IMR-90 (cell line): ENCODE measurements around the gene NPAS3. TPM values are rescaled to one million over a fixed set of nuclear protein-coding genes. Genes with fewer than 3 reads are reported as not detected.

Experiments used
- ATAC-seq: fragments of 200-7000 bp; cut with Tn5 transposase; 2 replicates; pipeline ENCODE4 v1.9.1; 2020; ENCODE audit warnings: low read depth, mild to moderate bottlenecking, moderate library complexity
- BruUV-seq: library from RNA; stranded (reverse); fragments of 400-500 nt; replicated peaks from 2 replicates; lab custom pipeline; 2021; lab: Mats Ljungman, UMichigan
- CTCF ChIA-PET: fragments of 300-600 bp; formaldehyde crosslinking; extraction: SDS; loops from one replicate; lab custom pipeline; 2021; ENCODE audit warnings: antibody characterized with exemption; lab: Yijun Ruan, JAX
- POLR2A ChIA-PET: fragments of 300-600 bp; sonication (Branson Sonifier 250); formaldehyde crosslinking; loops from one replicate; lab custom pipeline; 2022; ENCODE audit warnings: antibody characterized with exemption; ENCODE audit not compliant: unreplicated experiment; lab: Charles Lee
- DNase-seq: peaks from one replicate; pipeline ENCODE4 v3.0.0; 2013
- H2AFZ ChIP-seq: replicated peaks from 2 replicates; pipeline ENCODE3; 2013; ENCODE audit warnings: low read length, mild to moderate bottlenecking; ENCODE audit not compliant: poor library complexity
- H2AK5ac ChIP-seq: 2 replicates; pipeline ENCODE4 v1.6.1; 2013; ENCODE audit warnings: low read depth, low read length, inconsistent platforms
- H2AK9ac ChIP-seq: replicated peaks from 2 replicates; pipeline ENCODE3; 2013; ENCODE audit warnings: mild to moderate bottlenecking, low read depth, low read length, moderate library complexity; ENCODE audit not compliant: poor library complexity
- H2BK120ac ChIP-seq: 2 replicates; pipeline ENCODE4 v1.6.1; 2013; ENCODE audit warnings: low read depth, low read length, inconsistent platforms
- H2BK15ac ChIP-seq: 3 replicates; pipeline ENCODE4 v1.6.1; 2013; ENCODE audit warnings: low read depth, low read length, inconsistent platforms
- H2BK20ac ChIP-seq: 2 replicates; pipeline ENCODE4 v1.6.1; 2013; ENCODE audit warnings: low read depth, mild to moderate bottlenecking, inconsistent platforms, low read length, moderate library complexity
- H2BK5ac ChIP-seq: 2 replicates; pipeline ENCODE4 v1.6.1; 2013; ENCODE audit warnings: mild to moderate bottlenecking, low read depth, low read length, inconsistent platforms; ENCODE audit not compliant: poor library complexity, severe bottlenecking
- H3K14ac ChIP-seq: replicated peaks from 2 replicates; pipeline ENCODE4 v1.6.1; 2013; ENCODE audit warnings: low read depth, low read length, inconsistent platforms
- H3K18ac ChIP-seq: 2 replicates; pipeline ENCODE4 v1.6.1; 2013; ENCODE audit warnings: low read depth, low read length, control low read depth
- H3K23ac ChIP-seq: 2 replicates; pipeline ENCODE4 v1.6.1; 2013; ENCODE audit warnings: low read depth, low read length, inconsistent platforms
- H3K27ac ChIP-seq: 2 replicates; pipeline ENCODE4 v1.5.1; 2013; ENCODE audit warnings: mild to moderate bottlenecking, control low read depth, low read length; ENCODE audit not compliant: insufficient read depth
- H3K27me3 ChIP-seq: 2 replicates; pipeline ENCODE4 v1.6.1; 2013; ENCODE audit warnings: low read length; ENCODE audit not compliant: control insufficient read depth, insufficient read depth
- H3K36me3 ChIP-seq: 2 replicates; pipeline ENCODE4 v1.6.1; 2013; ENCODE audit warnings: low read length, mixed read lengths; ENCODE audit not compliant: control insufficient read depth, insufficient read depth
- H3K4ac ChIP-seq: 2 replicates; pipeline ENCODE4 v1.6.1; 2013; ENCODE audit warnings: low read depth, low read length, inconsistent platforms
- H3K4me1 ChIP-seq: 2 replicates; pipeline ENCODE4 v1.6.1; 2013; ENCODE audit warnings: low read length, mixed read lengths; ENCODE audit not compliant: control insufficient read depth, insufficient read depth
- H3K4me2 ChIP-seq: 2 replicates; pipeline ENCODE4 v1.6.1; 2013; ENCODE audit warnings: low read depth, mild to moderate bottlenecking, control low read depth, low read length, moderate library complexity
- H3K4me3 ChIP-seq: 2 replicates; pipeline ENCODE4 v1.5.1; 2013; ENCODE audit warnings: low read depth, mild to moderate bottlenecking, control low read depth, low read length, moderate library complexity; ENCODE audit not compliant: insufficient read depth
- H3K56ac ChIP-seq: 2 replicates; pipeline ENCODE4 v1.6.1; 2013; ENCODE audit warnings: low read length, inconsistent platforms; ENCODE audit not compliant: insufficient read depth; ENCODE audit errors: extremely low read depth
- H3K79me1 ChIP-seq, 2 experiments: 2 replicates each; pipeline ENCODE4 v1.6.1; 2013; ENCODE audit warnings: low read length in 2 of 2, inconsistent platforms in 1 of 2, low read depth in 1 of 2
- H3K9ac ChIP-seq: 2 replicates; pipeline ENCODE4 v1.6.1; 2013; ENCODE audit warnings: low read depth, low read length, control low read depth
- H3K9me1 ChIP-seq: 2 replicates; pipeline ENCODE4 v1.6.1; 2013; ENCODE audit warnings: low read length, inconsistent platforms; ENCODE audit not compliant: insufficient read depth
- H3K9me3 ChIP-seq: 2 replicates; pipeline ENCODE4 v1.6.1; 2013; ENCODE audit warnings: low read length; ENCODE audit not compliant: control insufficient read depth, insufficient read depth
- H4K20me1 ChIP-seq: 2 replicates; pipeline ENCODE4 v1.6.1; 2013; ENCODE audit warnings: low read length, inconsistent platforms; ENCODE audit not compliant: insufficient read depth
- H4K5ac ChIP-seq: 2 replicates; pipeline ENCODE4 v1.6.1; 2013; ENCODE audit warnings: mild to moderate bottlenecking, low read depth, low read length, control low read depth
- H4K8ac ChIP-seq, 2 experiments: 2 replicates each; pipeline ENCODE4 v1.6.1; 2013; ENCODE audit warnings: low read depth in 2 of 2, low read length in 2 of 2, control low read depth in 1 of 2, inconsistent platforms in 1 of 2
- H4K91ac ChIP-seq: 2 replicates; pipeline ENCODE4 v1.6.1; 2013; ENCODE audit warnings: low read depth, low read length, inconsistent platforms; ENCODE audit not compliant: insufficient read depth
- BHLHE40 ChIP-seq: fragments of 150-350 bp; IDR thresholded peaks from 2 replicates; pipeline ENCODE4 v1.6.1; 2016; ENCODE audit warnings: mild to moderate bottlenecking, low read depth, low read length
- CHD1 ChIP-seq: IDR thresholded peaks from 2 replicates; pipeline ENCODE4 v1.6.1; 2012; ENCODE audit warnings: low read depth, low read length, improper control_type of control experiment
- FOS ChIP-seq: fragments of 150-350 bp; IDR thresholded peaks from 2 replicates; pipeline ENCODE4 v1.6.1; 2016; ENCODE audit warnings: low read depth, low read length
- MAFK ChIP-seq: IDR thresholded peaks from 2 replicates; pipeline ENCODE4 v1.6.1; 2012; ENCODE audit warnings: low read depth, low read length, improper control_type of control experiment
- MAZ ChIP-seq: IDR thresholded peaks from 2 replicates; pipeline ENCODE4 v1.6.1; 2012; ENCODE audit warnings: low read depth, mild to moderate bottlenecking, low read length, improper control_type of control experiment, moderate library complexity, borderline replicate concordance
- MXI1 ChIP-seq: IDR thresholded peaks from 2 replicates; pipeline ENCODE4 v1.6.1; 2012; ENCODE audit warnings: low read depth, mild to moderate bottlenecking, low read length, moderate library complexity, borderline replicate concordance
- NFE2L2 ChIP-seq: fragments of 150-350 bp; IDR thresholded peaks from 2 replicates; pipeline ENCODE4 v1.6.1; 2016; ENCODE audit warnings: low read depth, mild to moderate bottlenecking, low read length
- POLR2A ChIP-seq: IDR thresholded peaks from 2 replicates; pipeline ENCODE4 v1.6.1; 2012; ENCODE audit warnings: mild to moderate bottlenecking, low read depth, low read length
- RCOR1 ChIP-seq: IDR thresholded peaks from 2 replicates; pipeline ENCODE4 v1.6.1; 2012; ENCODE audit warnings: mild to moderate bottlenecking, low read length, improper control_type of control experiment; ENCODE audit not compliant: insufficient replicate concordance
- RFX5 ChIP-seq: IDR thresholded peaks from 2 replicates; pipeline ENCODE4 v1.8.0; 2012; ENCODE audit warnings: low read depth, mild to moderate bottlenecking, low read length, moderate library complexity
- SMC3 ChIP-seq: fragments of 150-350 bp; IDR thresholded peaks from 2 replicates; pipeline ENCODE4 v1.6.1; 2016; ENCODE audit warnings: low read depth, mild to moderate bottlenecking, antibody characterized with exemption, low read length, moderate library complexity
- WGBS, 2 experiments: methylation state at CpG; one replicate each; pipeline versions ENCODE4 v1.1.5 to v1.1.7; 2013; ENCODE audit warnings: missing lambda C conversion rate in 2 of 2; ENCODE audit not compliant: insufficient read length in 1 of 2; ENCODE audit errors: extremely low coverage in 2 of 2; 5-methylcytosine and 5-hydroxymethylcytosine counted together
- dilution Hi-C: fragments of 300-500 bp; cut with HindIII; formaldehyde crosslinking; loops from one replicate; pipeline ENCODE4 v1.14.3; 2018; ENCODE audit warnings: low sequenced_read_pairs; ENCODE audit not compliant: unreplicated experiment
- in situ Hi-C: fragments of 300-500 bp; cut with MboI; formaldehyde crosslinking; loops from 3 replicates; pipeline ENCODE4 v1.14.3; 2019; ENCODE audit warnings: low sequenced_read_pairs, inconsistent platforms, mixed read lengths
- intact Hi-C: fragments of 100-400 bp; cut with micrococcal nuclease; formaldehyde crosslinking; loops from 2 replicates; pipeline ENCODE4 v1.10.0; 2022
- polyA plus RNA-seq, 3 experiments: library from polyadenylated mRNA; depleted of rRNA; stranded (reverse); fragments of >200 nt; gene quantifications; 2 replicates each; pipeline ENCODE4 v1.2.3, GENCODE V29; 2012; ENCODE audit warnings: low replicate concordance in 1 of 3
- total RNA-seq: library from RNA; depleted of rRNA; stranded (reverse); fragments of >200 nt; gene quantifications from 2 replicates; pipeline ENCODE4 v1.2.3, GENCODE V29; 2012
- TF ChIP-seq, protein P1 (sequence below): fragments of 150-350 bp; IDR thresholded peaks from 2 replicates; pipeline ENCODE4 v1.6.1; 2017; ENCODE audit warnings: mild to moderate bottlenecking, antibody characterized with exemption, low read length, low read depth
- TF ChIP-seq, protein P2 (sequence below): fragments of 150-350 bp; IDR thresholded peaks from 2 replicates; pipeline ENCODE4 v1.6.1; 2016; ENCODE audit warnings: low read depth, mild to moderate bottlenecking, low read length, moderate library complexity, borderline replicate concordance

NPAS3 gene
- total and polyA plus RNA-seq, 2 of the 4 experiments (the other 2 are of a cell fraction), result not detected

DNA sequence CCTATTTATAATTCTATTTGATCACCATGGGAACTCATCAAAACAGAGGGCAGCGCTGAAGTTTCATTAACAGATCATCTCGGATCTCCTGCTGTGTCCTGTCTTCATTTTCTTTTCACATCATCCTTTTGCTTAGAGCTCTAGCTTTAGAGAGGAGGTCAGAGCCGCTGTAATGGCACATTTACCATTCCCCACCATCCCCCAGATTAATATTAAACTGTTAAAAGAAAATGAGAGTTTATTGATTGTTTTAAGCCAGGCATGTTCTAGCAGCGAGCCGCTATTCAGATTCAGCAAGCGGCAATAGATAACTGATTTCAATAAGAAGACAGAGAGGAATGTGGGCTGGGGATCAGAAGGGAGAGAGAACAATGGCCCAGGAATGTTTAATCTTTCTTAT lies 703.4 kb downstream of the NPAS3 start:
- Histone ChIP-seq H2BK20ac (no peak overlapping the region), H3K79me1 (no peaks in the 10 kb centered on the region), H3K27ac (no peak overlapping the region), H3K23ac (no peak overlapping the region), H2AFZ (no peak overlapping the region), H2AK5ac (no peak overlapping the region), H3K4me1 (no peaks in the 10 kb centered on the region), H3K56ac (no peak overlapping the region), H3K36me3 (no peaks in the 10 kb centered on the region), H3K9ac (no peak overlapping the region), H3K9me1 (no peaks in the 10 kb centered on the region), H4K5ac (no peak overlapping the region), H4K20me1 (no peaks in the 10 kb centered on the region), H2BK15ac (no peak overlapping the region), H3K4me2 (no peak overlapping the region), H3K14ac (no peak overlapping the region), H3K18ac (no peak overlapping the region), H3K4ac (no peak overlapping the region), H2AK9ac (no peak overlapping the region), H4K8ac (no peak overlapping the region), H4K91ac (no peak overlapping the region), H3K9me3 (no peaks in the 10 kb centered on the region), H3K4me3 (no peak overlapping the region), H3K27me3 (no peaks in the 10 kb centered on the region), H2BK120ac (no peak overlapping the region), H2BK5ac (no peak overlapping the region)
- in situ Hi-C loops, result no loop called here
- ChIA-PET POLR2A (no interaction called here), CTCF (no interaction called here)
- DNase-seq (no peak), ATAC-seq (no peak)
- TF ChIP-seq, protein P1, sequence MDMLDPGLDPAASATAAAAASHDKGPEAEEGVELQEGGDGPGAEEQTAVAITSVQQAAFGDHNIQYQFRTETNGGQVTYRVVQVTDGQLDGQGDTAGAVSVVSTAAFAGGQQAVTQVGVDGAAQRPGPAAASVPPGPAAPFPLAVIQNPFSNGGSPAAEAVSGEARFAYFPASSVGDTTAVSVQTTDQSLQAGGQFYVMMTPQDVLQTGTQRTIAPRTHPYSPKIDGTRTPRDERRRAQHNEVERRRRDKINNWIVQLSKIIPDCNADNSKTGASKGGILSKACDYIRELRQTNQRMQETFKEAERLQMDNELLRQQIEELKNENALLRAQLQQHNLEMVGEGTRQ, result no peak
- TF ChIP-seq MAZ (no peak), MXI1 (no peak), RFX5 (no peak), SMC3 (no peak), NFE2L2 (no peak), BHLHE40 (no peak), CHD1 (no peak), MAFK (no peak), RCOR1 (no peak), POLR2A (no peak), FOS (no peak)
- TF ChIP-seq, protein P2, sequence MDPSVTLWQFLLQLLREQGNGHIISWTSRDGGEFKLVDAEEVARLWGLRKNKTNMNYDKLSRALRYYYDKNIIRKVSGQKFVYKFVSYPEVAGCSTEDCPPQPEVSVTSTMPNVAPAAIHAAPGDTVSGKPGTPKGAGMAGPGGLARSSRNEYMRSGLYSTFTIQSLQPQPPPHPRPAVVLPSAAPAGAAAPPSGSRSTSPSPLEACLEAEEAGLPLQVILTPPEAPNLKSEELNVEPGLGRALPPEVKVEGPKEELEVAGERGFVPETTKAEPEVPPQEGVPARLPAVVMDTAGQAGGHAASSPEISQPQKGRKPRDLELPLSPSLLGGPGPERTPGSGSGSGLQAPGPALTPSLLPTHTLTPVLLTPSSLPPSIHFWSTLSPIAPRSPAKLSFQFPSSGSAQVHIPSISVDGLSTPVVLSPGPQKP, result no peak
- dilution Hi-C loops, result no loop called here
- no TSS peak for BruUV-seq
- WGBS, 2 experiments, result no CpG with 5 or more reads among the region's 6 CpGs
- intact Hi-C loops, result no loop called here
